ENCODE results near the gene GMEB1. TPM values are rescaled to one million over a fixed set of nuclear protein-coding genes. Genes with fewer than 3 reads are reported as not detected.

GMEB1 gene
- total and polyA plus RNA-seq, 2 experiments from 2014 or later, result 13.3 to 20.2 TPM

DNA sequence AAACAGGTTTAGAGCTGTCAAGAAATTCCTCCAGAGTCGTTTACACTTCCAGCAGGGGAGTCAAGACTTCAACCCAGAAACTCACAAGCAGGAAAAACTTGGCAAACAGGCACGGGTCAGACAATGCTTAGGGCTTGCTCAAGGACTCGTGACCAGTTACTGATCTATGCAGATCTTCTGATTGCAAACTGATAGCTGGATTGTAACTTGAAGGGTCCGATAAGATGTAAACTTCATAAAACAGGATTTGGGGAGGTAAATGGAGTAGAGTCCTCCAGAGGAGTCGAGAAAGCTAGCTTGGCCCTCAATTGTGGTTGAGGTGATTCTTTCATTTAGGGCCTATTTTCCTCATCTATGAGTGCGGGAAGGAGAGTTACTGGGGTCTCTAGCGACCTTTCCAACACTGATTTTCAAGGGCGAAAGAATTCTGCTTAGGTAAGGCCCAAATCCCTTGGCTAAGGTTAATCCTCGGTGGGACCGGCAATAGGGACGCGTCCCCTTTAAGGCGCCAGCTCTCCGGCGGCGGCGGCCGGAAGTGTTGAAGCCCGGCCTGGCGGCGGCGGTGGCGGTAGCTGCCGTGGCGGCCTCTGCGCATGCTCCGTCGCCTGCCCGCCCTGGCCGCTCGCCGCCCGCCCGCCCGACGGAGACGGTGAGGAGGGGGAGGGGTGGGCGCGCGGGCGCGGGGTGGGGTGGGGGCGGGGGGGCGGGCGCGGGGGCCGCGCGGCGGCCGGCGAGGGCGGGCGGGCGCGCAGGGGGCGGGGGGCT is at the start of gene GMEB1 (continued):
- no peak for TF ChIP-seq ZNF331 (CRISPR knock-in tag; IDR thresholded peaks at IDR 0.05; ENCODE audit: low read depth)
- no peak for TF ChIP-seq EZH2 (IDR thresholded peaks at IDR 0.05; ENCODE audit: low read depth, unreplicated experiment)
- no peak for TF ChIP-seq STAT1 (IDR thresholded peaks at IDR 0.05; ENCODE audit: unreplicated experiment)

GRCh38 chr1:28631713-28632112 is 36.9 kb upstream of the GMEB1 start:
- no peaks in the 10 kb centered on the region for H3F3A ChIP-seq (replicated peaks; ENCODE audit: low read depth)
- Mint-ChIP-seq H3K4me3 (no peak overlapping the region), H3K27me3 (ENCODE audit: insufficient read depth, low read depth, poor library complexity) (no peaks in the 10 kb centered on the region), H3K27ac (no peak overlapping the region), H3K36me3 (ENCODE audit: low read depth) (peaks cover 9% of the 10 kb centered on the region; the same call in 2 of the 3 replicates), H3K9me3 (no peaks in the 10 kb centered on the region), H3K4me1 (no peaks in the 10 kb centered on the region)
- no peak overlapping the region for H3K4me2 ChIP-seq
- no peak for TF ChIP-seq STAT1 (IDR thresholded peaks at IDR 0.05; ENCODE audit: unreplicated experiment)
- no peak for TF ChIP-seq CREB1 (CRISPR knock-in tag; IDR thresholded peaks at IDR 0.05; ENCODE audit: low read depth)
- TF ChIP-seq ZNF114 (CRISPR knock-in tag; IDR thresholded peaks at IDR 0.05), result no peak
- no peaks in the 10 kb centered on the region for H3K9me2 ChIP-seq (ENCODE audit: insufficient read depth)
- ATAC-seq (no peak), DNase-seq (ENCODE audit: low spot score) (no peak)
- H2AFZ ChIP-seq, result no peak overlapping the region
- no peaks in the 10 kb centered on the region for H3K27me3 ChIP-seq (ENCODE audit: insufficient read depth)
- no peak overlapping the region for H3K4me3 ChIP-seq
- H3K4me1 ChIP-seq (ENCODE audit: insufficient read depth), result no peaks in the 10 kb centered on the region
- no peak overlapping the region for H3K27ac ChIP-seq (ENCODE audit: low read depth)
- no peaks in the 10 kb centered on the region for H4K20me1 ChIP-seq (replicated peaks; ENCODE audit: insufficient read depth)
- H3K36me3 ChIP-seq (ENCODE audit: insufficient read depth), result no peaks in the 10 kb centered on the region
- no peaks in the 10 kb centered on the region for H3K79me2 ChIP-seq (replicated peaks; ENCODE audit: insufficient read depth)

GRCh38 chr1:28632560-28632959 is 36.0 kb upstream of the GMEB1 start:
- no peaks in the 10 kb centered on the region for H3K27me3 ChIP-seq (ENCODE audit: insufficient read depth)
- H4K20me1 ChIP-seq (replicated peaks; ENCODE audit: insufficient read depth), result no peaks in the 10 kb centered on the region
- no peak for DNase-seq (ENCODE audit: low spot score)
- H3K27me3 Mint-ChIP-seq (ENCODE audit: insufficient read depth, low read depth, poor library complexity), result no peaks in the 10 kb centered on the region
- no peaks in the 10 kb centered on the region for H3K9me2 ChIP-seq (ENCODE audit: insufficient read depth)
- 0 out of 2 replicates have a peak, but pooled peaks cover under 1% of the 10 kb centered on the region for H3K79me2 ChIP-seq (replicated peaks; ENCODE audit: insufficient read depth)
- ATAC-seq, result no peak
- H3K36me3 ChIP-seq (ENCODE audit: insufficient read depth), result no peaks in the 10 kb centered on the region
- no peaks in the 10 kb centered on the region for H3K4me1 Mint-ChIP-seq
- no peaks in the 10 kb centered on the region for H3K4me1 ChIP-seq (ENCODE audit: insufficient read depth)
- no peak overlapping the region for H3K4me3 ChIP-seq
- no peak overlapping the region for H3K27ac Mint-ChIP-seq
- no peak overlapping the region for H3K27ac ChIP-seq (ENCODE audit: low read depth)
- no peak overlapping the region for H3K4me3 Mint-ChIP-seq
- no peaks in the 10 kb centered on the region for H3F3A ChIP-seq (replicated peaks; ENCODE audit: low read depth)
- H2AFZ ChIP-seq, result no peak overlapping the region
- no peak overlapping the region for H3K4me2 ChIP-seq
- H3K36me3 Mint-ChIP-seq (ENCODE audit: low read depth), result peaks cover 8% of the 10 kb centered on the region; the same call in 2 of the 3 replicates
- H3K9me3 Mint-ChIP-seq, result no peaks in the 10 kb centered on the region
- TF ChIP-seq CREB1 (CRISPR knock-in tag; IDR thresholded peaks at IDR 0.05; ENCODE audit: low read depth) (no peak), ZNF331 (CRISPR knock-in tag; IDR thresholded peaks at IDR 0.05; ENCODE audit: low read depth) (no peak), NANOG (IDR thresholded peaks at IDR 0.05; ENCODE audit: borderline replicate concordance) (no peak), JUNB (IDR thresholded peaks at IDR 0.05; ENCODE audit: unreplicated experiment) (no peak), EZH2 (IDR thresholded peaks at IDR 0.05; ENCODE audit: low read depth, unreplicated experiment) (no peak), EZH2phosphoT487 (IDR thresholded peaks at IDR 0.05; ENCODE audit: unreplicated experiment) (no peak), STAT1 (IDR thresholded peaks at IDR 0.05; ENCODE audit: unreplicated experiment) (no peak), REST (IDR thresholded peaks at IDR 0.05; ENCODE audit: unreplicated experiment) (no peak)
- TF ChIP-seq, protein P1, sequence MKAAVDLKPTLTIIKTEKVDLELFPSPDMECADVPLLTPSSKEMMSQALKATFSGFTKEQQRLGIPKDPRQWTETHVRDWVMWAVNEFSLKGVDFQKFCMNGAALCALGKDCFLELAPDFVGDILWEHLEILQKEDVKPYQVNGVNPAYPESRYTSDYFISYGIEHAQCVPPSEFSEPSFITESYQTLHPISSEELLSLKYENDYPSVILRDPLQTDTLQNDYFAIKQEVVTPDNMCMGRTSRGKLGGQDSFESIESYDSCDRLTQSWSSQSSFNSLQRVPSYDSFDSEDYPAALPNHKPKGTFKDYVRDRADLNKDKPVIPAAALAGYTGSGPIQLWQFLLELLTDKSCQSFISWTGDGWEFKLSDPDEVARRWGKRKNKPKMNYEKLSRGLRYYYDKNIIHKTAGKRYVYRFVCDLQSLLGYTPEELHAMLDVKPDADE (IDR thresholded peaks at IDR 0.05), result no peak
- TF ChIP-seq, protein P2, sequence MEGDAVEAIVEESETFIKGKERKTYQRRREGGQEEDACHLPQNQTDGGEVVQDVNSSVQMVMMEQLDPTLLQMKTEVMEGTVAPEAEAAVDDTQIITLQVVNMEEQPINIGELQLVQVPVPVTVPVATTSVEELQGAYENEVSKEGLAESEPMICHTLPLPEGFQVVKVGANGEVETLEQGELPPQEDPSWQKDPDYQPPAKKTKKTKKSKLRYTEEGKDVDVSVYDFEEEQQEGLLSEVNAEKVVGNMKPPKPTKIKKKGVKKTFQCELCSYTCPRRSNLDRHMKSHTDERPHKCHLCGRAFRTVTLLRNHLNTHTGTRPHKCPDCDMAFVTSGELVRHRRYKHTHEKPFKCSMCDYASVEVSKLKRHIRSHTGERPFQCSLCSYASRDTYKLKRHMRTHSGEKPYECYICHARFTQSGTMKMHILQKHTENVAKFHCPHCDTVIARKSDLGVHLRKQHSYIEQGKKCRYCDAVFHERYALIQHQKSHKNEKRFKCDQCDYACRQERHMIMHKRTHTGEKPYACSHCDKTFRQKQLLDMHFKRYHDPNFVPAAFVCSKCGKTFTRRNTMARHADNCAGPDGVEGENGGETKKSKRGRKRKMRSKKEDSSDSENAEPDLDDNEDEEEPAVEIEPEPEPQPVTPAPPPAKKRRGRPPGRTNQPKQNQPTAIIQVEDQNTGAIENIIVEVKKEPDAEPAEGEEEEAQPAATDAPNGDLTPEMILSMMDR (conservative IDR thresholded peaks at IDR 0.05; ENCODE audit: low read depth in 2 of 2), result no peak

Measured in GM23338 (cell line).